ENCODE results near the gene WFIKKN1.

The WFIKKN1 gene

GRCh38 chr16:680967-681745 lies 50.4 kb downstream of the WFIKKN1 start:
- Histone ChIP-seq H3K9me3 (no peaks in the 10 kb centered on the region), H3K36me3 (peaks cover 41% of the 10 kb centered on the region), H3K27me3 (no peaks in the 10 kb centered on the region), H3K4me3 (ENCODE audit: low read depth, low read length) (peak overlapping the region; percentile 91), H3K4me1 (peaks cover 15% of the 10 kb centered on the region)
- DNase-seq, result peak; percentile 50
- peak; percentile 16; the same call in 1 of the 2 replicates for TF ChIP-seq CTCF (IDR thresholded peaks at IDR 0.05; ENCODE audit: low read depth, low read length)

- TF ChIP-seq CTCF (IDR thresholded peaks at IDR 0.05; ENCODE audit: low read depth, low read length), result no peak
- H3K4me3 ChIP-seq (ENCODE audit: low read depth, low read length), result peak overlapping the region; percentile 91
- peak; percentile 47 for DNase-seq
- H3K27me3 ChIP-seq, result no peaks in the 10 kb centered on the region
- H3K36me3 ChIP-seq, result peaks cover 48% of the 10 kb centered on the region
- H3K9me3 ChIP-seq, result no peaks in the 10 kb centered on the region
- peaks cover 15% of the 10 kb centered on the region for H3K4me1 ChIP-seq
Observed at GRCh38 chr16:681746-682427, 51.1 kb downstream of the WFIKKN1 start.

GRCh38 chr16:682493-683395 lies 52.0 kb downstream of the WFIKKN1 start:
- Histone ChIP-seq H3K36me3 (peaks cover 51% of the 10 kb centered on the region), H3K4me1 (peaks cover 15% of the 10 kb centered on the region)
- no peak for TF ChIP-seq CTCF (IDR thresholded peaks at IDR 0.05; ENCODE audit: low read depth, low read length)

GRCh38 chr16:683396-684070 lies 52.7 kb downstream of the WFIKKN1 start:
- no peak for TF ChIP-seq CTCF (IDR thresholded peaks at IDR 0.05; ENCODE audit: low read depth, low read length)
- Histone ChIP-seq H3K4me3 (ENCODE audit: low read depth, low read length) (peak overlapping the region; percentile 69), H3K36me3 (peaks cover 51% of the 10 kb centered on the region), H3K4me1 (peaks cover 15% of the 10 kb centered on the region), H3K27me3 (no peaks in the 10 kb centered on the region), H3K9me3 (no peaks in the 10 kb centered on the region)
- DNase-seq, result no peak

More at GRCh38 chr16:682493-683395, 52.0 kb downstream of the WFIKKN1 start:
- DNase-seq, result no peak
- Histone ChIP-seq H3K9me3 (no peaks in the 10 kb centered on the region), H3K4me3 (ENCODE audit: low read depth, low read length) (peak overlapping the region; percentile 69), H3K27me3 (no peaks in the 10 kb centered on the region)

Measured in BE2C (cell line).